ENCODE results near the gene MAGOHB. TPM values are rescaled to one million over a fixed set of nuclear protein-coding genes. Genes with fewer than 3 reads are reported as not detected.
"Not testable (repeated sequence)": the region's sequence is repeated elsewhere in the genome, so short reads cannot be mapped to it uniquely, and the experiment has no call there.

The MAGOHB gene
- total RNA-seq: 8.4 TPM

GRCh38 chr12:10613349-10614055 is at the start of gene MAGOHB:
TSS of gene MAGOHB (minus strand) at chr12:10613609. CDS start at chr12:10613532, 77 bp downstream.
- peak; percentile 95 for DNase-seq (ENCODE audit: low spot score)
- peak; percentile 96 for ATAC-seq

- ATAC-seq: peak; percentile 29
- DNase-seq (ENCODE audit: low spot score): no peak
Observed at GRCh38 chr12:10661338-10661737, 47.9 kb upstream of the MAGOHB start.

- no peak for DNase-seq (ENCODE audit: low spot score)
- ATAC-seq: no peak
Observed at GRCh38 chr12:10654003-10654402, 40.6 kb upstream of the MAGOHB start.

GRCh38 chr12:10652192-10652591 is 38.8 kb upstream of the MAGOHB start:
- DNase-seq (ENCODE audit: low spot score) (no peak), ATAC-seq (no peak)

- DNase-seq (ENCODE audit: low spot score); ATAC-seq: not testable (repeated sequence)
Observed at GRCh38 chr12:10646576-10646975, 33.2 kb upstream of the MAGOHB start.

- ATAC-seq: no peak
- no peak for DNase-seq (ENCODE audit: low spot score)
Observed at GRCh38 chr12:10645910-10646309, 32.5 kb upstream of the MAGOHB start.

GRCh38 chr12:10641735-10642500 is 28.5 kb upstream of the MAGOHB start:
- no peak for ATAC-seq

GRCh38 chr12:10638728-10639127 is 25.3 kb upstream of the MAGOHB start:
- DNase-seq (ENCODE audit: low spot score): no peak
- no peak for ATAC-seq

More at GRCh38 chr12:10641735-10642500, 28.5 kb upstream of the MAGOHB start:
- no peak for DNase-seq (ENCODE audit: low spot score)

GRCh38 chr12:10636611-10637010 is 23.2 kb upstream of the MAGOHB start:
- DNase-seq (ENCODE audit: low spot score) (no peak), ATAC-seq (no peak)

- ATAC-seq: no peak
- no peak for DNase-seq (ENCODE audit: low spot score)
Observed at GRCh38 chr12:10636124-10636523, 22.7 kb upstream of the MAGOHB start.

GRCh38 chr12:10635306-10635705 is 21.9 kb upstream of the MAGOHB start:
- ATAC-seq (no peak), DNase-seq (ENCODE audit: low spot score) (no peak)

GRCh38 chr12:10634427-10634826 is 21.0 kb upstream of the MAGOHB start:
- DNase-seq (ENCODE audit: low spot score): no peak
- ATAC-seq: no peak

- no peak for ATAC-seq
- no peak for DNase-seq (ENCODE audit: low spot score)
Observed at GRCh38 chr12:10633541-10633940, 20.1 kb upstream of the MAGOHB start.

GRCh38 chr12:10632226-10632625 is 18.8 kb upstream of the MAGOHB start:
- DNase-seq (ENCODE audit: low spot score): no peak

GRCh38 chr12:10624605-10625004 is 11.2 kb upstream of the MAGOHB start:
- ATAC-seq: no peak
- DNase-seq (ENCODE audit: low spot score): no peak

More at GRCh38 chr12:10632226-10632625, 18.8 kb upstream of the MAGOHB start:
- no peak for ATAC-seq

GRCh38 chr12:10623131-10623530 is 9.7 kb upstream of the MAGOHB start:
- ATAC-seq (no peak), DNase-seq (ENCODE audit: low spot score) (no peak)

GRCh38 chr12:10621278-10621677 is 7.9 kb upstream of the MAGOHB start:
- ATAC-seq (no peak), DNase-seq (ENCODE audit: low spot score) (no peak)

- ATAC-seq: no peak
- no peak for DNase-seq (ENCODE audit: low spot score)
Observed at GRCh38 chr12:10620078-10620779, 6.8 kb upstream of the MAGOHB start.

GRCh38 chr12:10618338-10618987 is 5.1 kb upstream of the MAGOHB start:
- DNase-seq (ENCODE audit: low spot score) (no peak), ATAC-seq (no peak)

GRCh38 chr12:10617863-10618262 is 4.5 kb upstream of the MAGOHB start:
- DNase-seq (ENCODE audit: low spot score) (no peak), ATAC-seq (no peak)

GRCh38 chr12:10615532-10615931 is 2.1 kb upstream of the MAGOHB start:
- ATAC-seq: no peak

More at GRCh38 chr12:10615532-10615931, 2.1 kb upstream of the MAGOHB start:
- DNase-seq (ENCODE audit: low spot score): no peak

All from left lobe of liver (tissue), 2 donors.